ENCODE data around the gene TMEM39A.

DNA sequence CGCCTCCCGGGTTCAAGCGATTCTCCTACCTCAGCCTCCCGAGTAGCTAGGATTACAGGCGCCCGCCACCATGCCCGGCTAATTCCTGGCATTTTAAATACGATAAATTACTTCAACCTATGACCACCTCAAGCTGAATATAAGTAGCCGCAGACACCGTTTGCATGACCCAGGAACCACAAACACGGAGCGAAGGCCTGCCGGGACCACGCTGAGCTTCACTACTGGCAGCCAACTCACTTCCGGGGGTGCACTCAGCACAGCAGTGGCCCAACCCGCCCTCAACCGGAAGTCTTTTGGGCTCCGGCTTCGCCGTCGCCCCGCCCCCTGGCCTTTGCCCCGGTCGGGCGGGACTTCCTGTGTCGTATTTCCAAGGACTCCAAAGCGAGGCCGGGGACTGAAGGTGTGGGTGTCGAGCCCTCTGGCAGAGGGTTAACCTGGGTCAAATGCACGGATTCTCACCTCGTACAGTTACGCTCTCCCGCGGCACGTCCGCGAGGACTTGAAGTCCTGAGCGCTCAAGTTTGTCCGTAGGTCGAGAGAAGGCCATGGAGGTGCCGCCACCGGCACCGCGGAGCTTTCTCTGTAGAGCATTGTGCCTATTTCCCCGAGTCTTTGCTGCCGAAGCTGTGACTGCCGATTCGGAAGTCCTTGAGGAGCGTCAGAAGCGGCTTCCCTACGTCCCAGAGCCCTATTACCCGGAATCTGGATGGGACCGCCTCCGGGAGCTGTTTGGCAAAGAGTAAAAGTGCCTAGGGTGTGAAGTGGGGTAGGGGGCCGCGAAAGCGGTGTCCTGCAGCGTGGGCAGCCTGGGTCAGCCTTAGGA lies 35.0 kb upstream of the TMEM39A start, which contains the start of gene TIMMDC1:
- TF ChIP-seq, protein P1, sequence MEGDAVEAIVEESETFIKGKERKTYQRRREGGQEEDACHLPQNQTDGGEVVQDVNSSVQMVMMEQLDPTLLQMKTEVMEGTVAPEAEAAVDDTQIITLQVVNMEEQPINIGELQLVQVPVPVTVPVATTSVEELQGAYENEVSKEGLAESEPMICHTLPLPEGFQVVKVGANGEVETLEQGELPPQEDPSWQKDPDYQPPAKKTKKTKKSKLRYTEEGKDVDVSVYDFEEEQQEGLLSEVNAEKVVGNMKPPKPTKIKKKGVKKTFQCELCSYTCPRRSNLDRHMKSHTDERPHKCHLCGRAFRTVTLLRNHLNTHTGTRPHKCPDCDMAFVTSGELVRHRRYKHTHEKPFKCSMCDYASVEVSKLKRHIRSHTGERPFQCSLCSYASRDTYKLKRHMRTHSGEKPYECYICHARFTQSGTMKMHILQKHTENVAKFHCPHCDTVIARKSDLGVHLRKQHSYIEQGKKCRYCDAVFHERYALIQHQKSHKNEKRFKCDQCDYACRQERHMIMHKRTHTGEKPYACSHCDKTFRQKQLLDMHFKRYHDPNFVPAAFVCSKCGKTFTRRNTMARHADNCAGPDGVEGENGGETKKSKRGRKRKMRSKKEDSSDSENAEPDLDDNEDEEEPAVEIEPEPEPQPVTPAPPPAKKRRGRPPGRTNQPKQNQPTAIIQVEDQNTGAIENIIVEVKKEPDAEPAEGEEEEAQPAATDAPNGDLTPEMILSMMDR (IDR thresholded peaks at IDR 0.05): no peak
- TF ChIP-seq EZH2 (IDR thresholded peaks at IDR 0.05; ENCODE audit: borderline replicate concordance, insufficient read depth, low read depth, low read length, poor library complexity, severe bottlenecking): no peak
